ENCODE data around the gene HTR6. TPM values are rescaled to one million over a fixed set of nuclear protein-coding genes. Genes with fewer than 3 reads are reported as not detected.
A peak's percentile ranks its signal among the peaks of the same experiment; 100 is the strongest.

Gene HTR6
- total and polyA plus RNA-seq, 3 donors from 2014 or later: 0.21 to 0.68 (median 0.55) TPM

DNA sequence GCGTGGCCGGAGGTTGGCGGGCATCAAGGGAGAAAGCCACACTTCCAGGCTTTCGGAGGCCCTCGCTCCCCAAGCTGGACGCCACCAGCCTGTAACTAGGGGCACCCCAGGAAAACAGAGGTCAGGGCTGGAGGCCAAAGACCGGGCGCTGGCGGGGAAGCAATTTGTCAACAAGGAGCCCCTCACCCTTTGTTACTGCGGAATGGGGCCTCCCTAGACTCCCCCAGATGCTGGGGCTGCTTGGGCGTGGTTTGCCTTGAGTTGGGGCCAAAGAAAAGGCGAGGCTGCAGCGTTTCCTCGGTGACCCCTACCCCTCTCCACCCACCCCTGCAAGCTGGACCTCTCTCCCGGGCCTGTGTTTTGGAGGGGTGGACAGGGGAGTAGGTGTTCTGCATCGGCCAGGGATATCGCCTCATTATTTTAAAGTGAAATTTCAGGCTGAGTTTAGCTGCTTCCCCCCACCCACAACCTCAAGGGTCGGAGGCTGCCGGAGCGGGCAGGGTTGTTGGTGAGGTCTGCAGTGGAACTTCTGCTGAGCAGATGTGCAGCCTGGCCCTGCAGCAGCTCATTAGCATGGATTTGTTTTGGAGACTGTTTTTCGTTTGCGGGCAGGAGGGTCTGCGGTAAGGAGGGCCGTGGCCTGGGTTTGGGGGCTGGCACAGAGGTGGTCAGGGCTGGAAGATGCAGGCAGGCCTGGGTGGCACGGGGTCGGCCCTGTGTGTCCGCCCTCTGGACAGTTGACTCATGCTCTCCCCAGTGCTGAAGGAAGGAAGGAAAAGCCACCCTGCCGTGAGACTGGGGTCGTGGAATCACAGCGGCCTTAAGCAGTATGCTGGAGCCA, 19.0 kb upstream of the HTR6 start:
- WGBS, 2 donors: 25 to 32% methylated on average over 13 to 28 of the region's 30 CpGs
- Histone ChIP-seq H3K4me1 (peaks cover 19% of the 10 kb centered on the region), H3K27ac (peak overlapping the region; percentile 76 to 93), H3K36me3 (ENCODE audit: low read depth, missing control alignments) (no peaks in the 10 kb centered on the region), H3K9me3 (no peaks in the 10 kb centered on the region), H3K27me3 (no peaks in the 10 kb centered on the region), H3K4me3 (peak overlapping the region; percentile 77 to 83)
- intact Hi-C loops (cut with DNase I; ENCODE audit: low total_unique reads): loop anchor here (10.0 kb wide), 1 partner anchor 161 kb away; the partner anchor contains the start of gene CAPZB
- DNase-seq: peak; percentile 26
- TF ChIP-seq, protein P1, sequence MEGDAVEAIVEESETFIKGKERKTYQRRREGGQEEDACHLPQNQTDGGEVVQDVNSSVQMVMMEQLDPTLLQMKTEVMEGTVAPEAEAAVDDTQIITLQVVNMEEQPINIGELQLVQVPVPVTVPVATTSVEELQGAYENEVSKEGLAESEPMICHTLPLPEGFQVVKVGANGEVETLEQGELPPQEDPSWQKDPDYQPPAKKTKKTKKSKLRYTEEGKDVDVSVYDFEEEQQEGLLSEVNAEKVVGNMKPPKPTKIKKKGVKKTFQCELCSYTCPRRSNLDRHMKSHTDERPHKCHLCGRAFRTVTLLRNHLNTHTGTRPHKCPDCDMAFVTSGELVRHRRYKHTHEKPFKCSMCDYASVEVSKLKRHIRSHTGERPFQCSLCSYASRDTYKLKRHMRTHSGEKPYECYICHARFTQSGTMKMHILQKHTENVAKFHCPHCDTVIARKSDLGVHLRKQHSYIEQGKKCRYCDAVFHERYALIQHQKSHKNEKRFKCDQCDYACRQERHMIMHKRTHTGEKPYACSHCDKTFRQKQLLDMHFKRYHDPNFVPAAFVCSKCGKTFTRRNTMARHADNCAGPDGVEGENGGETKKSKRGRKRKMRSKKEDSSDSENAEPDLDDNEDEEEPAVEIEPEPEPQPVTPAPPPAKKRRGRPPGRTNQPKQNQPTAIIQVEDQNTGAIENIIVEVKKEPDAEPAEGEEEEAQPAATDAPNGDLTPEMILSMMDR (IDR thresholded peaks at IDR 0.05): no peak

GRCh38 chr1:19646377-19647319, 18.0 kb upstream of the HTR6 start:
- Histone ChIP-seq H3K9me3 (no peaks in the 10 kb centered on the region), H3K4me1 (peaks cover 29% of the 10 kb centered on the region), H3K27ac (peak overlapping the region; percentile 76 to 93), H3K36me3 (ENCODE audit: low read depth, missing control alignments) (no peaks in the 10 kb centered on the region), H3K4me3 (peak overlapping the region; percentile 77 to 83), H3K27me3 (no peaks in the 10 kb centered on the region)
- WGBS, 2 donors: 48 to 62% methylated on average over 9 of the region's 9 CpGs
- TF ChIP-seq POLR2A (IDR thresholded peaks at IDR 0.05): no peak
- TF ChIP-seq, protein P1 (IDR thresholded peaks at IDR 0.05): no peak
- no peak for DNase-seq
- intact Hi-C loops (cut with DNase I; ENCODE audit: low total_unique reads): loop anchor here (10.0 kb wide), 1 partner anchor 162 kb away; the partner anchor contains the start of gene CAPZB

- TF ChIP-seq, protein P1 (IDR thresholded peaks at IDR 0.05): no peak
- no peak for TF ChIP-seq POLR2A (IDR thresholded peaks at IDR 0.05)
- 51 to 67% methylated on average over 15 to 16 of the region's 16 CpGs for WGBS, 2 donors
- Histone ChIP-seq H3K27me3 (no peaks in the 10 kb centered on the region), H3K4me3 (no peak overlapping the region), H3K36me3 (ENCODE audit: low read depth, missing control alignments) (no peaks in the 10 kb centered on the region), H3K9me3 (no peaks in the 10 kb centered on the region), H3K4me1 (peaks cover 38% of the 10 kb centered on the region), H3K27ac (peak overlapping the region; percentile 76 to 93)
- DNase-seq: no peak
- intact Hi-C loops (cut with DNase I; ENCODE audit: low total_unique reads): loop anchor here (10.0 kb wide), 1 partner anchor 163 kb away; the partner anchor contains the start of gene CAPZB
Observed at GRCh38 chr1:19647643-19648042, 17.0 kb upstream of the HTR6 start.

DNA sequence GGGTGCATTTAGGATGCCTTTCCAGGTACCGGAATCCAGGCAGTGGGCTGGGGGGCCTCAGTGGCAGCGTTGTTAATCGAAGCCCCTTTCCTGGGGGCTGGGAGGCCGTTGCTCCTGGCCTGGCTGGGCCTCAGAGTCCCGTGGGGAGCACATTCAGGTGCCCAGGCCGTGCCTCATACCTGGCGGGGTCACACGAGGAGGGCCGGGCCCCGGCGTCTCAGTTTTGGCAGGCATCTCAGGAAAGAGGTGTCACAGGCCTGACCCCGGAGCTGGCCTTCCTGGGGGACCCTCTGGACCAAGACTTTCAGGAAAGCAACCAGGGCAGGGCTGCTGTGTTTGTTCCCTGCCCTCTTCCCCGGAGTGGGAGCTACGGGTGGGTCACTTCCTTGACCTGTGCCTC, 16.4 kb upstream of the HTR6 start:
- Histone ChIP-seq H3K4me1 (peaks cover 38% of the 10 kb centered on the region), H3K27ac (peak overlapping the region; percentile 76 to 93), H3K36me3 (ENCODE audit: low read depth, missing control alignments) (no peaks in the 10 kb centered on the region), H3K4me3 (no peak overlapping the region), H3K9me3 (no peaks in the 10 kb centered on the region), H3K27me3 (no peaks in the 10 kb centered on the region)
- no peak for TF ChIP-seq POLR2A (IDR thresholded peaks at IDR 0.05)
- TF ChIP-seq, protein P1 (IDR thresholded peaks at IDR 0.05): no peak
- no peak for DNase-seq
- intact Hi-C loops (cut with DNase I; ENCODE audit: low total_unique reads): loop anchor here (10.0 kb wide), 1 partner anchor 163 kb away; the partner anchor contains the start of gene CAPZB
- WGBS, 2 donors: 65% methylated on average over 14 of the region's 14 CpGs; no CpG with 5 or more reads in 1 of the 2 donors
